ENCODE data around the gene MYCBP2.

DNA sequence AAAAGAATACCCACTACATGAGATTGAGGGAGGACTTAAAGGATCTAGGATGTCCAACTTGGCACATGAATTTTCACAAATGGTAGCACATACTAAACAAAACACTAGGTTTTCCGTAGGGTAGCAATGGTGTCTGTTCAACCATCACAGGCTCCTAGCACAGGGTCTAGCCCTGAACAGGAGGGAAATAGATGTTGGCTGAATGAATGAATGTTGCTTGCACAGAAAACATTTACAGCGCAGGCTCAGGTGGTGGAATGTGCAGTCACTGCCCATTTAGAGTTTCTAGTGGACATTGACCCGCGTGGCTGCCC, 1.9 kb upstream of the MYCBP2 start:
- TF ChIP-seq EZH2 (IDR thresholded peaks at IDR 0.05; ENCODE audit: low read length, unreplicated experiment), result no peak
- no peak for TF ChIP-seq CTCF (conservative IDR thresholded peaks at IDR 0.05; ENCODE audit: low read depth, low read length)
- no peak for TF ChIP-seq EZH2phosphoT487 (IDR thresholded peaks at IDR 0.05; ENCODE audit: borderline replicate concordance, low read length)
